Panc1 (cell line): Measurements from ENCODE around the gene MZB1. TPM values are rescaled to one million over a fixed set of nuclear protein-coding genes. Genes with fewer than 3 reads are reported as not detected.
A peak's percentile ranks its signal among the peaks of the same experiment; 100 is the strongest.

Experiments
- ATAC-seq: fragments of 200-7000 bp; cut with Tn5 transposase; 2 replicates; pipeline ENCODE4 v1.9.1; 2020; ENCODE audit warnings: mild to moderate bottlenecking, moderate library complexity
- BruUV-seq: library from RNA; stranded (reverse); fragments of 400-500 nt; replicated peaks from 2 replicates; lab custom pipeline; 2021; lab: Mats Ljungman, UMichigan
- CTCF ChIA-PET: fragments of 300-600 bp; sonication (Branson Sonifier 250); formaldehyde crosslinking; loops from one replicate; lab custom pipeline; 2022; ENCODE audit warnings: antibody characterized with exemption; lab: Charles Lee
- POLR2A ChIA-PET: fragments of 300-600 bp; sonication (Branson Sonifier 250); formaldehyde crosslinking; loops from one replicate; lab custom pipeline; 2022; ENCODE audit warnings: antibody characterized with exemption; lab: Charles Lee
- DNase-seq: peaks from one replicate; pipeline ENCODE4 v3.0.0-alpha.2; 2010; ENCODE audit warnings: low read depth, low spot score
- H3K27ac ChIP-seq: 2 replicates; pipeline ENCODE4 v1.5.1; 2011; ENCODE audit warnings: mild to moderate bottlenecking, low read length, inconsistent platforms
- H3K27me3 ChIP-seq: fragments of 200-500 bp; sonication (Bioruptor generic); 2 replicates; pipeline ENCODE4 v1.6.0; 2014; ENCODE audit warnings: low read length, inconsistent platforms; ENCODE audit not compliant: control insufficient read depth, insufficient read depth
- H3K36me3 ChIP-seq: fragments of 200-500 bp; sonication (Bioruptor generic); 2 replicates; pipeline ENCODE4 v1.5.1; 2014; ENCODE audit warnings: inconsistent platforms, mild to moderate bottlenecking, low read length, moderate library complexity; ENCODE audit not compliant: control insufficient read depth, insufficient read depth
- H3K4me1 ChIP-seq: 2 replicates; pipeline ENCODE4 v1.5.1; 2011; ENCODE audit warnings: inconsistent platforms, mild to moderate bottlenecking, low read length, moderate library complexity; ENCODE audit not compliant: control insufficient read depth, insufficient read depth
- H3K4me3 ChIP-seq, 2 experiments: 2 replicates each; pipeline ENCODE4 v1.5.1; 2011 to 2012; ENCODE audit warnings: low read depth in 2 of 2, low read length in 2 of 2, mild to moderate bottlenecking in 2 of 2, inconsistent platforms in 1 of 2, moderate library complexity in 1 of 2
- H3K9me3 ChIP-seq: fragments of 200-500 bp; sonication (Bioruptor generic); 2 replicates; pipeline ENCODE4 v1.5.1; 2014; ENCODE audit warnings: low read depth, mild to moderate bottlenecking, inconsistent platforms, low read length, moderate library complexity; ENCODE audit not compliant: control insufficient read depth, insufficient read depth
- POLR2AphosphoS5 ChIP-seq: IDR thresholded peaks from 2 replicates; pipeline ENCODE4 v1.6.1; 2012; ENCODE audit warnings: mild to moderate bottlenecking, low read depth, low read length, moderate library complexity
- REST ChIP-seq, 2 experiments: IDR thresholded peaks; 2 replicates each; pipeline ENCODE4 v1.6.1; 2011 to 2012; ENCODE audit warnings: low read depth in 2 of 2, control low read depth in 1 of 2, low read length in 1 of 2, mild to moderate bottlenecking in 1 of 2, moderate library complexity in 1 of 2; ENCODE audit not compliant: insufficient read depth in 1 of 2
- SIN3A ChIP-seq: IDR thresholded peaks from 2 replicates; pipeline ENCODE4 v1.6.1; 2012; ENCODE audit warnings: low read depth, mild to moderate bottlenecking, low read length, moderate library complexity, borderline replicate concordance; ENCODE audit not compliant: insufficient read depth
- TCF7L2 ChIP-seq: IDR thresholded peaks from 2 replicates; pipeline ENCODE4 v1.6.1; 2011; ENCODE audit warnings: mild to moderate bottlenecking, low read depth, low read length, inconsistent platforms
- in situ Hi-C: cut with HindIII; loops from 2 replicates; pipeline ENCODE4 v1.10.0; 2016; ENCODE audit warnings: low sequenced_read_pairs, low pct_unique_long_range_greater_than_20kb
- intact Hi-C: fragments of 100-400 bp; cut with micrococcal nuclease; formaldehyde crosslinking; loops from one replicate; pipeline ENCODE4 v1.10.0; 2022; ENCODE audit not compliant: unreplicated experiment
- total RNA-seq: library from RNA; stranded (reverse); gene quantifications from one replicate; pipeline ENCODE4 v1.2.1, GENCODE V29; 2021; ENCODE audit not compliant: unreplicated experiment
- TF ChIP-seq, protein P1 (sequence below): fragments of 450-650 bp; IDR thresholded peaks from 2 replicates; pipeline ENCODE4 v1.5.1; 2017; ENCODE audit warnings: mild to moderate bottlenecking

MZB1 gene
- total RNA-seq, 1 experiment from 2014 or later, result 0.49 TPM

DNA sequence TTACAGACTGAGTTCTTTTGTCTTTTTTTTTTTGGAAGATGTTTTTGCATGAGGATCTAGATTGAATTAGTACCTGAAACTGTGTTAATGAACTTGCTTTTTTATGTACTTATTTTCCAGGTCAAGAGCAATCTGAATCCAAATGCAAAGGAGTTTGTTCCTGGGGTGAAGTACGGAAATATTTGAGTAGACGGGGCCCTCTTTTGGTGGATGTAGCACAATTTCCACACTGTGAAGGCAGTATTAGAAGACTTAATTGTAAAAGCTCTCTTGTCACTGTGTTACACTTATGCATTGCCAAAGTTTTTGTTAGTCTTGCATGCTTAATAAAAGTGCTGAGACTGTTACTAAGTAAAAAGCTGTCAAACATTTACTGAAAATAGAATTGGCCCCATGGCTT is 21.1 kb downstream of the MZB1 start:
- in situ Hi-C loops (no loop called here), intact Hi-C loops (no loop called here)
- Histone ChIP-seq H3K27ac (no peak overlapping the region), H3K4me3 (no peak overlapping the region), H3K4me1 (peaks cover 4% of the 10 kb centered on the region), H3K9me3 (no peaks in the 10 kb centered on the region), H3K36me3 (peaks cover 27% of the 10 kb centered on the region), H3K27me3 (no peaks in the 10 kb centered on the region)
- BruUV-seq, result no TSS peak
- CTCF ChIA-PET, result no interaction called here
- DNase-seq, result no peak
- POLR2A ChIA-PET, result interaction anchor here (0.6 kb wide), 1 partner anchor 805 kb away, joined by 4 read pairs; no protein-coding TSS in a partner anchor
- TF ChIP-seq SIN3A (no peak), TCF7L2 (no peak), POLR2AphosphoS5 (no peak), REST (IDR thresholded peaks at IDR 0.05; ENCODE audit: insufficient read depth in 1 of 2, low read depth in 2 of 2, low read length in 1 of 2) (no peak)
- TF ChIP-seq, protein P1, sequence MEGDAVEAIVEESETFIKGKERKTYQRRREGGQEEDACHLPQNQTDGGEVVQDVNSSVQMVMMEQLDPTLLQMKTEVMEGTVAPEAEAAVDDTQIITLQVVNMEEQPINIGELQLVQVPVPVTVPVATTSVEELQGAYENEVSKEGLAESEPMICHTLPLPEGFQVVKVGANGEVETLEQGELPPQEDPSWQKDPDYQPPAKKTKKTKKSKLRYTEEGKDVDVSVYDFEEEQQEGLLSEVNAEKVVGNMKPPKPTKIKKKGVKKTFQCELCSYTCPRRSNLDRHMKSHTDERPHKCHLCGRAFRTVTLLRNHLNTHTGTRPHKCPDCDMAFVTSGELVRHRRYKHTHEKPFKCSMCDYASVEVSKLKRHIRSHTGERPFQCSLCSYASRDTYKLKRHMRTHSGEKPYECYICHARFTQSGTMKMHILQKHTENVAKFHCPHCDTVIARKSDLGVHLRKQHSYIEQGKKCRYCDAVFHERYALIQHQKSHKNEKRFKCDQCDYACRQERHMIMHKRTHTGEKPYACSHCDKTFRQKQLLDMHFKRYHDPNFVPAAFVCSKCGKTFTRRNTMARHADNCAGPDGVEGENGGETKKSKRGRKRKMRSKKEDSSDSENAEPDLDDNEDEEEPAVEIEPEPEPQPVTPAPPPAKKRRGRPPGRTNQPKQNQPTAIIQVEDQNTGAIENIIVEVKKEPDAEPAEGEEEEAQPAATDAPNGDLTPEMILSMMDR, result no peak
- no peak for ATAC-seq

DNA sequence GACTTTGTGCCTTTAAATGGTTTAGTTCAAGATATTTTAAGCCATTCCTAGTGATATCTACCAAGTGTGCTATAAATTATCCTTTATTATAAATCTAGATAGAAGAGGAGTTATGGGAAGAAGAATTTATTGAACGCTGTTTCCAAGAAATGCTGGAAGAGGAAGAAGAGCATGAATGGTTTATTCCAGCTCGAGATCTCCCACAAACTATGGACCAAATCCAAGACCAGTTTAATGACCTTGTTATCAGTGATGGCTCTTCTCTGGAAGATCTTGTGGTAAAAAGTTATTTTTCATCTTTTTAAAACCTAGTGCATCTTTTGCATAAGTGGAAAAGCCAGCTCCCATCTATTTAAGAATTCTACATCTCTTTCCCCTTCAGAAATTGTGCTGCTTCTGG is 25.2 kb downstream of the MZB1 start:
- Histone ChIP-seq H3K36me3 (peaks cover 17% of the 10 kb centered on the region), H3K27me3 (no peaks in the 10 kb centered on the region), H3K27ac (no peak overlapping the region), H3K4me1 (no peaks in the 10 kb centered on the region), H3K9me3 (no peaks in the 10 kb centered on the region), H3K4me3 (no peak overlapping the region)
- TSS peak; percentile 39 for BruUV-seq
- TF ChIP-seq REST (IDR thresholded peaks at IDR 0.05; ENCODE audit: insufficient read depth in 1 of 2, low read depth in 2 of 2, low read length in 1 of 2) (no peak), SIN3A (no peak), TCF7L2 (no peak), POLR2AphosphoS5 (no peak)
- TF ChIP-seq, protein P1, result no peak
- ChIA-PET POLR2A (no interaction called here), CTCF (no interaction called here)
- intact Hi-C loops, result no loop called here
- ATAC-seq, result no peak
- in situ Hi-C loops, result no loop called here
- no peak for DNase-seq
